ENCODE data around the gene EVA1A.

DNA sequence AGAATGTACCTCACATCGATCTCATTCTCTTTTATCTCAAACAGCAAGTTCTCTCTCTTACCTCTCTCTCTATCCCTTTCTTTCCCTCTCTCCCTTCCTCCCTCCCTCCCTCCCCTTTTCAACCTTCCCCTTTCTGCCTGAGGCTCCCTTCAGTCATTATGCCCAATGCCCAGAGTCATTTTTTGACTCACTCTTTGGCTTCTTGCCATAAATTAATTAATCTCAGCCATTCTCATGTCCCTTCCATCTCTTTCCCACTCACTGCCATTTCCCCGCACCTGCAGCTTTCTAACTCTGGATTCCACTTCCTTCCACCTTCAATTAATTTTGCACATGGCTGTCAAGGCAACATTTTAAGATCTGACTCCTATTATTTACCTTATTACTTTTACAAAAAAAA lies 60.1 kb downstream of the EVA1A start:
- TF ChIP-seq, protein P1, sequence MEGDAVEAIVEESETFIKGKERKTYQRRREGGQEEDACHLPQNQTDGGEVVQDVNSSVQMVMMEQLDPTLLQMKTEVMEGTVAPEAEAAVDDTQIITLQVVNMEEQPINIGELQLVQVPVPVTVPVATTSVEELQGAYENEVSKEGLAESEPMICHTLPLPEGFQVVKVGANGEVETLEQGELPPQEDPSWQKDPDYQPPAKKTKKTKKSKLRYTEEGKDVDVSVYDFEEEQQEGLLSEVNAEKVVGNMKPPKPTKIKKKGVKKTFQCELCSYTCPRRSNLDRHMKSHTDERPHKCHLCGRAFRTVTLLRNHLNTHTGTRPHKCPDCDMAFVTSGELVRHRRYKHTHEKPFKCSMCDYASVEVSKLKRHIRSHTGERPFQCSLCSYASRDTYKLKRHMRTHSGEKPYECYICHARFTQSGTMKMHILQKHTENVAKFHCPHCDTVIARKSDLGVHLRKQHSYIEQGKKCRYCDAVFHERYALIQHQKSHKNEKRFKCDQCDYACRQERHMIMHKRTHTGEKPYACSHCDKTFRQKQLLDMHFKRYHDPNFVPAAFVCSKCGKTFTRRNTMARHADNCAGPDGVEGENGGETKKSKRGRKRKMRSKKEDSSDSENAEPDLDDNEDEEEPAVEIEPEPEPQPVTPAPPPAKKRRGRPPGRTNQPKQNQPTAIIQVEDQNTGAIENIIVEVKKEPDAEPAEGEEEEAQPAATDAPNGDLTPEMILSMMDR (IDR thresholded peaks at IDR 0.05): no peak
- TF ChIP-seq EP300 (IDR thresholded peaks at IDR 0.05) (no peak), POLR2A (IDR thresholded peaks at IDR 0.05) (no peak), POLR2AphosphoS5 (IDR thresholded peaks at IDR 0.05) (no peak)

Measured in stomach (tissue), 4 donors.